OCI-LY1 (cell line): ENCODE results near the gene STK24.

Experiments
- H2AFZ ChIP-seq: fragments of 200-600 bp; sonication (generic), shearing (Covaris generic); 2 replicates; pipeline ENCODE4 v1.6.0; 2014; ENCODE audit warnings: antibody characterized with exemption, mild to moderate bottlenecking, low read length
- H3F3A ChIP-seq: fragments of 200-600 bp; sonication (generic), shearing (Covaris generic); 2 replicates; pipeline ENCODE4 v1.6.0; 2014; ENCODE audit warnings: mild to moderate bottlenecking, antibody characterized with exemption, low read length, moderate library complexity; ENCODE audit not compliant: insufficient read depth
- H3K27ac ChIP-seq: fragments of 200-600 bp; sonication (generic); 2 replicates; pipeline ENCODE4 v1.5.1; 2014; ENCODE audit warnings: low read length, mixed run types, mild to moderate bottlenecking, low read depth; ENCODE audit not compliant: poor library complexity, severe bottlenecking
- H3K27me3 ChIP-seq: fragments of 200-600 bp; sonication (generic); 2 replicates; pipeline ENCODE4 v1.6.0; 2014; ENCODE audit warnings: antibody characterized with exemption, mild to moderate bottlenecking, low read length, moderate library complexity; ENCODE audit not compliant: insufficient read depth
- H3K36me3 ChIP-seq: fragments of 200-600 bp; sonication (generic); 2 replicates; pipeline ENCODE4 v1.6.1; 2014; ENCODE audit warnings: mild to moderate bottlenecking, antibody characterized with exemption, low read length, moderate library complexity, mixed read lengths; ENCODE audit not compliant: insufficient read depth
- H3K4me1 ChIP-seq: fragments of 200-600 bp; sonication (generic); 2 replicates; pipeline ENCODE4 v1.5.1; 2014; ENCODE audit warnings: mild to moderate bottlenecking, low read length, moderate library complexity; ENCODE audit not compliant: insufficient read depth, severe bottlenecking
- H3K4me2 ChIP-seq: fragments of 200-600 bp; sonication (generic), shearing (Covaris generic); 2 replicates; pipeline ENCODE4 v1.6.1; 2014; ENCODE audit warnings: low read length
- H3K4me3 ChIP-seq: fragments of 200-600 bp; sonication (generic); 2 replicates; pipeline ENCODE4 v1.5.1; 2014; ENCODE audit warnings: low read length, low read depth, mild to moderate bottlenecking, mixed read lengths; ENCODE audit not compliant: poor library complexity, severe bottlenecking
- H3K79me2 ChIP-seq: fragments of 200-600 bp; shearing (Covaris generic); 2 replicates; pipeline ENCODE4 v1.6.1; 2016; ENCODE audit warnings: mixed run types, low read length, mixed read lengths; ENCODE audit not compliant: insufficient read depth
- H3K9ac ChIP-seq: fragments of 200-600 bp; sonication (generic), shearing (Covaris generic); 2 replicates; pipeline ENCODE4 v1.6.1; 2014; ENCODE audit warnings: mild to moderate bottlenecking, low read length, mixed read lengths
- H3K9me2 ChIP-seq: fragments of 200-600 bp; sonication (generic), shearing (Covaris generic); 2 replicates; pipeline ENCODE4 v1.6.1; 2014; ENCODE audit warnings: low read depth, mild to moderate bottlenecking, low read length, mixed read lengths
- H3K9me3 ChIP-seq: fragments of 200-600 bp; shearing (Covaris generic); 2 replicates; pipeline ENCODE4 v1.6.1; 2014; ENCODE audit warnings: low read length, mixed read lengths
- H4K20me1 ChIP-seq: fragments of 200-600 bp; sonication (generic), shearing (Covaris generic); 2 replicates; pipeline ENCODE4 v1.6.0; 2016; ENCODE audit warnings: mild to moderate bottlenecking, low read length; ENCODE audit not compliant: insufficient read depth
- EZH2 ChIP-seq: fragments of 200-600 bp; sonication (generic), shearing (Covaris generic); IDR thresholded peaks from 2 replicates; pipeline ENCODE4 v1.8.0; 2017; ENCODE audit warnings: borderline replicate concordance, mixed run types, mild to moderate bottlenecking, antibody characterized with exemption, low read length, moderate library complexity, mixed read lengths
- TF ChIP-seq, protein P1 (sequence below): fragments of 200-600 bp; sonication (generic), shearing (Covaris generic); IDR thresholded peaks from 2 replicates; pipeline ENCODE4 v1.5.1; 2017; ENCODE audit warnings: mild to moderate bottlenecking, antibody characterized with exemption, low read length, moderate library complexity, mixed read lengths

STK24 gene

DNA sequence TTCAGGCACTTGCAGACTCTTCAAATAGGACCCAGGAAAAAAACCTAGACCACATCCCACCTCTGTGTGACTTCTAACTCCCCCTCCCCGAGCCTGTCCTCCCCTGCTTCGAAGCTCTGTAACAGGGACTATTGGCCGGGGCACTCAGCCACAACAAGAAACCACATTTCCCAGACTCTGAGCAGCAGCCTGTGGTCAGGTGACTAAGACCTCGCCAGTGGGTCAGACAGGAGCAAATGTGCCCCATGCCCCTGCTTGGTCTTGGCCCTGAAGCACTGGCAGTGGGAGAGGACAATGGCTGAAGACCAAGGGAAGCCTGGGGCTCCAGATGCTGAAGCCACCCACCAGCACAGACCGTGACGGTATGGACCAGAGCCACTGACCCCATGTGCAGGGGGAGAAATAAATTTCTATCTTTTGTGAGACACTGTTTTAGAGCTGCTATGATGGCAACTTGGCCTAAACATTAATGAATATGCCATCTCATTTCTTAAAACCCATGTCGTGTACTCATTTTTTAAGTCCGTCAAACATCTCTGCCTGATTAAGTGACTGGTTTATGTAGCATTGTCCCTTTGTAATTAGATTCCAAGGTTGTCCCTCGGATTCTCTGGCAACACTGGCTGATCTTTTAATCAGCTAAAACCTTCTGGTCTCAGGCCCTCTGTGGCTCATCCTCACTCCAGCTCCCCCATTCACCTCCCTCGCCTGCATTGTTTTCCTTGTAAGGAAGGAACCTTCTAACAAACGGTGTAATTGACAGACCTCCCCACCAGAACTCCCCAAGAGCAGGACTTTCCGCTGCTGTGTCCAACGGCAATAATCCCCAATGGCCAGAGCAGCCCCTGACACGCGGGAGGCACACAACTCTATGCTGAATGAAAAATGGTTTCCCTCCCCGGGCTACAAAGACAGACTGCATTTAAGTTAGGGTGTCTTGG, 98.4 kb downstream of the STK24 start:
- Histone ChIP-seq H3K27me3 (no peaks in the 10 kb centered on the region), H3K79me2 (no peaks in the 10 kb centered on the region), H3K4me3 (no peak overlapping the region), H3K9ac (no peak overlapping the region), H3K4me2 (no peak overlapping the region), H3K36me3 (peaks cover 26% of the 10 kb centered on the region), H3K9me2 (no peaks in the 10 kb centered on the region), H3K27ac (no peak overlapping the region), H3K9me3 (no peaks in the 10 kb centered on the region), H4K20me1 (no peaks in the 10 kb centered on the region), H3F3A (no peaks in the 10 kb centered on the region), H3K4me1 (peaks cover 9% of the 10 kb centered on the region), H2AFZ (no peak overlapping the region)
- TF ChIP-seq, protein P1, sequence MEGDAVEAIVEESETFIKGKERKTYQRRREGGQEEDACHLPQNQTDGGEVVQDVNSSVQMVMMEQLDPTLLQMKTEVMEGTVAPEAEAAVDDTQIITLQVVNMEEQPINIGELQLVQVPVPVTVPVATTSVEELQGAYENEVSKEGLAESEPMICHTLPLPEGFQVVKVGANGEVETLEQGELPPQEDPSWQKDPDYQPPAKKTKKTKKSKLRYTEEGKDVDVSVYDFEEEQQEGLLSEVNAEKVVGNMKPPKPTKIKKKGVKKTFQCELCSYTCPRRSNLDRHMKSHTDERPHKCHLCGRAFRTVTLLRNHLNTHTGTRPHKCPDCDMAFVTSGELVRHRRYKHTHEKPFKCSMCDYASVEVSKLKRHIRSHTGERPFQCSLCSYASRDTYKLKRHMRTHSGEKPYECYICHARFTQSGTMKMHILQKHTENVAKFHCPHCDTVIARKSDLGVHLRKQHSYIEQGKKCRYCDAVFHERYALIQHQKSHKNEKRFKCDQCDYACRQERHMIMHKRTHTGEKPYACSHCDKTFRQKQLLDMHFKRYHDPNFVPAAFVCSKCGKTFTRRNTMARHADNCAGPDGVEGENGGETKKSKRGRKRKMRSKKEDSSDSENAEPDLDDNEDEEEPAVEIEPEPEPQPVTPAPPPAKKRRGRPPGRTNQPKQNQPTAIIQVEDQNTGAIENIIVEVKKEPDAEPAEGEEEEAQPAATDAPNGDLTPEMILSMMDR = no peak
- no peak for TF ChIP-seq EZH2

DNA sequence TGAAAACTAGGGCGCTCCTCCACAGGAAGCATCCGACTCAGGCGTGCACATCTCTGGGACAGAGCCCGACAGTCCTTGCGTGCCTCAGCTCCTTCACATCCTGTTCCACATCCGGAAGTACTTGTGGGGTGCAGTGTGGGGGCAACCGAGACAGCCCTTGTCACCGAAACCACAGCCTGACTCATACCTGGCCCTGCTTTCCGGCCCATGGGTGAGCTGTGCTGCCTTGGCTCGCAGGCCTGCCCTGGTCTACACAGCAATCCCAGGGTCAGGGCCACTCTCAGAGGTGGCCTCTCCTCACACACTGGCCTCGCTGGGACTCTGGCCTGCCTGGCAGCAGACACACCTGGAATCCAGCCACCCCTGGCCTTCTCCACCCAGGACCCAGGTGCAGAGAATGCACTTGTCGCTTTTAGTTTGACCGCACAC, 100.4 kb downstream of the STK24 start:
- no peaks in the 10 kb centered on the region for H3K27me3 ChIP-seq
- no peak overlapping the region for H2AFZ ChIP-seq
- no peak overlapping the region; the same call in 1 of the 2 replicates for H3K4me2 ChIP-seq
- no peaks in the 10 kb centered on the region for H3F3A ChIP-seq
- no peak for TF ChIP-seq EZH2
- H3K9me2 ChIP-seq = no peaks in the 10 kb centered on the region
- H3K36me3 ChIP-seq = peaks cover 39% of the 10 kb centered on the region
- H3K79me2 ChIP-seq = no peaks in the 10 kb centered on the region
- H3K9ac ChIP-seq = no peak overlapping the region
- H3K4me3 ChIP-seq = no peak overlapping the region
- no peaks in the 10 kb centered on the region for H4K20me1 ChIP-seq
- peaks cover 9% of the 10 kb centered on the region for H3K4me1 ChIP-seq
- H3K27ac ChIP-seq = peak overlapping the region; percentile 6
- no peaks in the 10 kb centered on the region for H3K9me3 ChIP-seq

DNA sequence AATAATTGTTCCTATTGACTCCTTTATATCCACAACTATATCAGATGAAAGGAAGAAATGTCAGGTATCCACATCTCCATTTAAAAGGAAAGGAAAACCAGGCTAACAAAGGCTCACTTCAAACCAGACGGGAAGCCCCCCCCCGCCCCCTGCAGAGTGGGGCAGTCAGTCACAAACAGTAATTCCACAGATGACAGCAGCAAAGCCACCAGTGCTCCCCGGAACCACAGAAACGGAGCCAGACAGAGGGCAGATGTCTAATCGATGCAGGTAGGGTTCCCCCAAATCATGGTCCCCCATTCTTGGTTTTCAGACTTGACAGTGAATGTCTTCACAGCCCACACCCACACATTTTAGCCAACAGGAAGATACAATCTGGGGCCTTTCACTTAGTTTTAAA, 100.8 kb downstream of the STK24 start:
- Histone ChIP-seq H3K4me2 (no peak overlapping the region), H3F3A (no peaks in the 10 kb centered on the region), H2AFZ (no peak overlapping the region), H3K27me3 (no peaks in the 10 kb centered on the region), H3K9me3 (no peaks in the 10 kb centered on the region), H4K20me1 (no peaks in the 10 kb centered on the region), H3K9me2 (no peaks in the 10 kb centered on the region), H3K4me3 (no peak overlapping the region), H3K36me3 (peaks cover 39% of the 10 kb centered on the region), H3K79me2 (no peaks in the 10 kb centered on the region), H3K4me1 (peaks cover 9% of the 10 kb centered on the region), H3K9ac (no peak overlapping the region), H3K27ac (no peak overlapping the region)
- TF ChIP-seq, protein P1 = no peak
- no peak for TF ChIP-seq EZH2
